ENCODE data around the gene ITGA1.

DNA sequence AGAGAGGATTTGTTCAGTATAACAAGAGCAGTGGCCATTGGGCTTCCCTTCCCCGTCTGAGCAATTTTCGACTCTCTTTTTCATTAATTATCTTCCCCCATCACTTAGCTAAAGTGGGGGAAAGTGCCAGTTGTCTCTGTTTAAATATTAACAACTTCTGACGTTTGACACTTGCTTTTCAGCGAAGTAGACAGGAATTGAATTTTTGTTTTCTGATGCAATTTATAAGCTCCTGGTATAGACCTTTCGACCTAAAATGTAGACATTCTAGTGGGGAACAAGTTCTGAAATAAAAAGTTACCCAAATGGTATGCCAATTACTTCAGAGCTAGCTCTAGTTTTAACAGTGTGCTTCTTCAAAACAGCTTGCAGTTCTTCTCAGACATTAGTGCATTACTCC is 100.6 kb downstream of the ITGA1 start:
- TF ChIP-seq, protein P1, sequence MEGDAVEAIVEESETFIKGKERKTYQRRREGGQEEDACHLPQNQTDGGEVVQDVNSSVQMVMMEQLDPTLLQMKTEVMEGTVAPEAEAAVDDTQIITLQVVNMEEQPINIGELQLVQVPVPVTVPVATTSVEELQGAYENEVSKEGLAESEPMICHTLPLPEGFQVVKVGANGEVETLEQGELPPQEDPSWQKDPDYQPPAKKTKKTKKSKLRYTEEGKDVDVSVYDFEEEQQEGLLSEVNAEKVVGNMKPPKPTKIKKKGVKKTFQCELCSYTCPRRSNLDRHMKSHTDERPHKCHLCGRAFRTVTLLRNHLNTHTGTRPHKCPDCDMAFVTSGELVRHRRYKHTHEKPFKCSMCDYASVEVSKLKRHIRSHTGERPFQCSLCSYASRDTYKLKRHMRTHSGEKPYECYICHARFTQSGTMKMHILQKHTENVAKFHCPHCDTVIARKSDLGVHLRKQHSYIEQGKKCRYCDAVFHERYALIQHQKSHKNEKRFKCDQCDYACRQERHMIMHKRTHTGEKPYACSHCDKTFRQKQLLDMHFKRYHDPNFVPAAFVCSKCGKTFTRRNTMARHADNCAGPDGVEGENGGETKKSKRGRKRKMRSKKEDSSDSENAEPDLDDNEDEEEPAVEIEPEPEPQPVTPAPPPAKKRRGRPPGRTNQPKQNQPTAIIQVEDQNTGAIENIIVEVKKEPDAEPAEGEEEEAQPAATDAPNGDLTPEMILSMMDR (tag by site-specific recombination; IDR thresholded peaks at IDR 0.05): no peak
- no peak for TF ChIP-seq ZSCAN30 (tag by site-specific recombination; IDR thresholded peaks at IDR 0.05)
- TF ChIP-seq ZBTB20 (tag by site-specific recombination; IDR thresholded peaks at IDR 0.05): no peak
- TF ChIP-seq, protein P2, sequence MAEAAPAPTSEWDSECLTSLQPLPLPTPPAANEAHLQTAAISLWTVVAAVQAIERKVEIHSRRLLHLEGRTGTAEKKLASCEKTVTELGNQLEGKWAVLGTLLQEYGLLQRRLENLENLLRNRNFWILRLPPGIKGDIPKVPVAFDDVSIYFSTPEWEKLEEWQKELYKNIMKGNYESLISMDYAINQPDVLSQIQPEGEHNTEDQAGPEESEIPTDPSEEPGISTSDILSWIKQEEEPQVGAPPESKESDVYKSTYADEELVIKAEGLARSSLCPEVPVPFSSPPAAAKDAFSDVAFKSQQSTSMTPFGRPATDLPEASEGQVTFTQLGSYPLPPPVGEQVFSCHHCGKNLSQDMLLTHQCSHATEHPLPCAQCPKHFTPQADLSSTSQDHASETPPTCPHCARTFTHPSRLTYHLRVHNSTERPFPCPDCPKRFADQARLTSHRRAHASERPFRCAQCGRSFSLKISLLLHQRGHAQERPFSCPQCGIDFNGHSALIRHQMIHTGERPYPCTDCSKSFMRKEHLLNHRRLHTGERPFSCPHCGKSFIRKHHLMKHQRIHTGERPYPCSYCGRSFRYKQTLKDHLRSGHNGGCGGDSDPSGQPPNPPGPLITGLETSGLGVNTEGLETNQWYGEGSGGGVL (tag by site-specific recombination; IDR thresholded peaks at IDR 0.05): no peak
- TF ChIP-seq, protein P3, sequence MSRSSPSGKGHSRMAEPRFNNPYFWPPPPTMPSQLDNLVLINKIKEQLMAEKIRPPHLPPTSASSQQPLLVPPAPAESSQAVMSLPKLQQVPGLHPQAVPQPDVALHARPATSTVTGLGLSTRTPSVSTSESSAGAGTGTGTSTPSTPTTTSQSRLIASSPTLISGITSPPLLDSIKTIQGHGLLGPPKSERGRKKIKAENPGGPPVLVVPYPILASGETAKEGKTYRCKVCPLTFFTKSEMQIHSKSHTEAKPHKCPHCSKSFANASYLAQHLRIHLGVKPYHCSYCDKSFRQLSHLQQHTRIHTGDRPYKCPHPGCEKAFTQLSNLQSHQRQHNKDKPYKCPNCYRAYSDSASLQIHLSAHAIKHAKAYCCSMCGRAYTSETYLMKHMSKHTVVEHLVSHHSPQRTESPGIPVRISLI (tag by site-specific recombination; IDR thresholded peaks at IDR 0.05): no peak
- no peak for TF ChIP-seq ZNF175 (tag by site-specific recombination; IDR thresholded peaks at IDR 0.05)
- no peak for TF ChIP-seq KLF1 (tag by site-specific recombination; IDR thresholded peaks at IDR 0.05)
- no peak for TF ChIP-seq ZNF426 (tag by site-specific recombination; IDR thresholded peaks at IDR 0.05)
- no peak for TF ChIP-seq ZNF391 (tag by site-specific recombination; IDR thresholded peaks at IDR 0.05; ENCODE audit: borderline replicate concordance, low read depth)
- no peak for TF ChIP-seq KLF10 (tag by site-specific recombination; IDR thresholded peaks at IDR 0.05)
